IgD-negative memory B cell (primary cell): ENCODE data around the gene FOXP4. TPM values are rescaled to one million over a fixed set of nuclear protein-coding genes. Genes with fewer than 3 reads are reported as not detected.
A peak's percentile ranks its signal among the peaks of the same experiment; 100 is the strongest.

Source experiments
- H3K27ac Mint-ChIP-seq, 3 donors: one replicate each; pipeline ENCODE4 v1.8.0; 2020 to 2022; ENCODE audit warnings: mild to moderate bottlenecking in 3 of 3, mixed read lengths in 3 of 3, moderate library complexity in 1 of 3
- H3K27me3 Mint-ChIP-seq: one replicate; pipeline ENCODE4 v1.8.0; 2021; ENCODE audit warnings: mixed read lengths
- H3K36me3 Mint-ChIP-seq: one replicate; pipeline ENCODE4 v1.8.0; 2020; ENCODE audit warnings: mild to moderate bottlenecking, mixed read lengths
- H3K4me1 Mint-ChIP-seq, 3 donors: one replicate each; pipeline ENCODE4 v1.8.0; 2020 to 2022; ENCODE audit warnings: mixed read lengths in 3 of 3, mild to moderate bottlenecking in 1 of 3
- H3K4me3 Mint-ChIP-seq, 4 donors: one replicate each; pipeline ENCODE4 v1.8.0; 2020 to 2022; ENCODE audit warnings: mild to moderate bottlenecking in 4 of 4, mixed read lengths in 4 of 4, moderate library complexity in 3 of 4
- H3K9me3 Mint-ChIP-seq, 3 donors: one replicate each; pipeline ENCODE4 v1.8.0; 2020 to 2021; ENCODE audit warnings: mixed read lengths in 3 of 3, mild to moderate bottlenecking in 1 of 3
- polyA plus RNA-seq: library from polyadenylated mRNA; unstranded; fragments of 300-500 nt; fragmentation: Illumina TruSeq; gene quantifications from one replicate; pipeline ENCODE4 v1.2.3, GENCODE V29; 2021

Gene FOXP4
- polyA plus RNA-seq, 1 donor from 2014 or later: 2.6 TPM

DNA sequence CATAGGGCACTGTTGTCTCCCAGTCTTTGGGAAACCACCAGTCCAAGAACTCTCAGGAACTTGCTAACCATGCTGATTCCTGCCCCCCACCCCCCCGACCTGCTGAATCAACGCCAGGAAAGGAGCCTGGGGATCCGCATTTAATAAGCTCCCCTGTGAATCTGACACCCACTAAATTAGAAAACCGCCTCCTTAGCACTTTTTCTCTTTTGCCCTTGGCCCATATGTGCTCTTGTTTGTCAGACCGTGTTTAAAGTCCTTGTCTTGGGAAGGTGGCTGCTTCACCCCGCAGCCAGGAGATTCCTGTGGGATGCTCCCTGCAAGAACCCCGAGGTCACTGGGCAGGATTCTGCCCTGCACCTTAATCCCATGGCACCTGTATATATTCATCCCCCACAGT lies 15.7 kb upstream of the FOXP4 start:
- Mint-ChIP-seq H3K9me3 (no peaks in the 10 kb centered on the region), H3K27me3 (no peaks in the 10 kb centered on the region), H3K27ac (peak overlapping the region in 1 of 3 donors; percentile 21), H3K4me3 (no peak overlapping the region), H3K36me3 (no peaks in the 10 kb centered on the region), H3K4me1 (peaks cover 19 to 28% (median 25%) of the 10 kb centered on the region in 3 donors)

GRCh38 chr6:41531016-41531415 lies 15.2 kb upstream of the FOXP4 start:
- Mint-ChIP-seq H3K27me3 (no peaks in the 10 kb centered on the region), H3K27ac (peak overlapping the region in 2 of 3 donors; percentile 21 to 41), H3K9me3 (no peaks in the 10 kb centered on the region), H3K4me1 (peaks cover 19 to 28% (median 25%) of the 10 kb centered on the region in 3 donors), H3K4me3 (peak overlapping the region in 1 of 4 donors; percentile 68), H3K36me3 (no peaks in the 10 kb centered on the region)

DNA sequence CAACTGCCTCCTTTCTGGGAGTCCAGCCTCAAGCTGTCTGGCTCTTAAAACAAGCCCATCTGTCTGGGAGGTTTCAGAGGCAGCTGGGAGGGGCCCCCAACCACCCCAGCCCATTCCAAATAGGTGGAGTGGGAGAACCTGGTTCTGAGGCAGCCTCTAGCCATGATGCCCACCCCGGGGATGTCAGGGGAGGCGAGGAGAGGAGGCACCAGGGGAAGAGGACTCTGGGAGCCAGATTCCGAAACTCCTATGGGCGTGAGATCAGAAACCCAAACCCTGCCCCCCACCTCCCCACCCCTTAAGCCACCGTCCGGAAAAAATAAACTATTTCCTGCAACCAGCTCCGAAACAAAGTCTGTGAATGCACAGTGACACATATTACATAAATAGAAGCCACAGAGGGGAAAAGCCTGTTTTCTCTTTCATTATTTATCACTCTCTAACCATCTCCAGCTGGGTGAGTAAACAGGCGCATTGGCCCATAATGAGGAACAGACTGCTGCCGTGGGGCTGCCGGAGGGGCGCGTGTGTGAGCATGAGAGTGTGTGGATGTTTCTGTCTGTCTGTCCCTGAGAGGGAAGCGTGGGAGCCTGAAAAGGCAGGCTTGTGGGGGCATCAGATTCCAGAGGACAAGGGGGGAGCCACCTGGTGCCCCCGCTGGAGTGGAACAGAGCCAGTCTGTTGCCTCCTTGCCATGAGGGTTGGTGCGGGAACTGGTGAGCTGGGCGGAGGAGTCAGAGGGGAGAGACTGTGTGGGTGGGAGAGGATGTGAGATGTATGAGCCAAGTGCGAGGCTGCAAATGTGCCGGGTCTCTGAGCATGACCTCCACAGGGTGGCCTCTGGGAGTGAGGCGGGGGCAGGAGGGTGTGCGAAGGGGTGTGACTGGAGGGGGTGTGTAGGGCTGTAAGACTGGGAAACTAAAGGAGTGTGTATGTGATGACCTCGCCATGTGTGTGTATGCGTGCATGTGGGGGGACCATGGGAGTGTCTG lies 14.3 kb upstream of the FOXP4 start:
- Mint-ChIP-seq H3K9me3 (no peaks in the 10 kb centered on the region), H3K27me3 (no peaks in the 10 kb centered on the region), H3K4me3 (peak overlapping the region; percentile 45 to 93 (median 70)), H3K27ac (peak overlapping the region; percentile 61 to 94 (median 74)), H3K36me3 (no peaks in the 10 kb centered on the region), H3K4me1 (peaks cover 19 to 28% (median 25%) of the 10 kb centered on the region in 3 donors)

DNA sequence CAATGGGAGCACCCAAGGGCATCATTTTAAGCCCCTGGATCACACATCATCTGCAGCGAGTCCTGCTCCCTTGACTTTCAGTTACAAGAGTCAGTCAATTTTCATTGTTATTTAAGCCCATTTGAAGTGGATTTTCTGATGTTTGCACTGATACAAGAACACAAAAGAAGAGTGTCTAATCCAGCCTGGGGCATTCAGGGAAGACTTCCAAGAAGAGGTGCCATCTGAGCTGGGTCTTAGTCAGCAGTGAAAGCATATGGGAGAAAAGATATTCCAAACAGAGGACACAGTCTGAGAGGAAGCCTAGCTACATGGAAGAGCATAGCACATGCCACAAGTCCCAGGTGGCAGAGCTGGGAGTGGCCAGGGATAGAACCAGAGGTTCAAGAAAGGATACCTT lies 10.4 kb upstream of the FOXP4 start:
- H3K4me3 Mint-ChIP-seq: no peak overlapping the region
- H3K9me3 Mint-ChIP-seq: no peaks in the 10 kb centered on the region
- peaks cover 14 to 19% (median 16%) of the 10 kb centered on the region in 3 donors for H3K4me1 Mint-ChIP-seq
- H3K27ac Mint-ChIP-seq: no peak overlapping the region
- no peaks in the 10 kb centered on the region for H3K36me3 Mint-ChIP-seq
- H3K27me3 Mint-ChIP-seq: no peaks in the 10 kb centered on the region

GRCh38 chr6:41536795-41537758 lies 9.1 kb upstream of the FOXP4 start:
- Mint-ChIP-seq H3K9me3 (no peaks in the 10 kb centered on the region), H3K4me1 (peaks cover 9 to 11% (median 9%) of the 10 kb centered on the region in 3 donors), H3K27me3 (no peaks in the 10 kb centered on the region), H3K4me3 (no peak overlapping the region), H3K27ac (peak overlapping the region in 1 of 3 donors; percentile 47), H3K36me3 (no peaks in the 10 kb centered on the region)

GRCh38 chr6:41538556-41539182 lies 7.5 kb upstream of the FOXP4 start:
- no peaks in the 10 kb centered on the region for H3K27me3 Mint-ChIP-seq
- H3K27ac Mint-ChIP-seq: no peak overlapping the region

DNA sequence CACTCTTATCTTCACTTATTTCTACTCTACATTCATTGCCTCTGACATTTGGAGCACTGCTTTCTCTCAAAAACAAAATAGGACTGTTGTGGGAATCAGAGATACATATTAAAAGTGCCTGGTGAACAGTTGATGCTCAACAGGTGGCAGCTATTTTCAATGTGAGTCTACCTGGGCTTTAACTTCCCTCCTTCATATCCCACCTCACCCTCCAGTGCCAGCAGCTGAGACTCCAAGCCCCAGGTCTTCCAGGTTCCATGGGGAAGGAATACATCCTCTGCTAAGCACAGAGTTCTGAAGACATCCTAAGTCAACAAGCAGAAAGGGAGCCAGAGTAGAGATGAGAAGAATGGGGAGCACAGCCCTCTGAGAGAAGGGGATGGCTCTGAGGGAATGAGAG lies 7.0 kb upstream of the FOXP4 start:
- no peak overlapping the region for H3K27ac Mint-ChIP-seq
- H3K4me1 Mint-ChIP-seq: peaks cover 0 to 5% (median 5%) of the 10 kb centered on the region in 3 donors
- no peak overlapping the region for H3K4me3 Mint-ChIP-seq
- H3K27me3 Mint-ChIP-seq: no peaks in the 10 kb centered on the region
- H3K36me3 Mint-ChIP-seq: no peaks in the 10 kb centered on the region
- no peaks in the 10 kb centered on the region for H3K9me3 Mint-ChIP-seq

More at GRCh38 chr6:41538556-41539182, 7.5 kb upstream of the FOXP4 start:
- H3K36me3 Mint-ChIP-seq: no peaks in the 10 kb centered on the region
- H3K9me3 Mint-ChIP-seq: no peaks in the 10 kb centered on the region
- H3K4me1 Mint-ChIP-seq: peaks cover 0 to 5% (median 5%) of the 10 kb centered on the region in 3 donors
- no peak overlapping the region for H3K4me3 Mint-ChIP-seq

GRCh38 chr6:41541364-41541763 lies 4.8 kb upstream of the FOXP4 start:
- H3K9me3 Mint-ChIP-seq: no peaks in the 10 kb centered on the region
- H3K36me3 Mint-ChIP-seq: no peaks in the 10 kb centered on the region
- peak overlapping the region in 1 of 4 donors; percentile 50 for H3K4me3 Mint-ChIP-seq
- H3K27me3 Mint-ChIP-seq: no peaks in the 10 kb centered on the region
- no peak overlapping the region for H3K27ac Mint-ChIP-seq
- H3K4me1 Mint-ChIP-seq: peaks cover 0 to 14% (median 6%) of the 10 kb centered on the region in 3 donors

GRCh38 chr6:41543087-41543486 lies 3.1 kb upstream of the FOXP4 start:
- H3K9me3 Mint-ChIP-seq: no peaks in the 10 kb centered on the region
- H3K36me3 Mint-ChIP-seq: no peaks in the 10 kb centered on the region
- H3K27ac Mint-ChIP-seq: no peak overlapping the region
- peak overlapping the region in 1 of 4 donors; percentile 51 for H3K4me3 Mint-ChIP-seq
- peaks cover 4% of the 10 kb centered on the region for H3K27me3 Mint-ChIP-seq
- peaks cover 0 to 14% (median 6%) of the 10 kb centered on the region in 3 donors for H3K4me1 Mint-ChIP-seq

DNA sequence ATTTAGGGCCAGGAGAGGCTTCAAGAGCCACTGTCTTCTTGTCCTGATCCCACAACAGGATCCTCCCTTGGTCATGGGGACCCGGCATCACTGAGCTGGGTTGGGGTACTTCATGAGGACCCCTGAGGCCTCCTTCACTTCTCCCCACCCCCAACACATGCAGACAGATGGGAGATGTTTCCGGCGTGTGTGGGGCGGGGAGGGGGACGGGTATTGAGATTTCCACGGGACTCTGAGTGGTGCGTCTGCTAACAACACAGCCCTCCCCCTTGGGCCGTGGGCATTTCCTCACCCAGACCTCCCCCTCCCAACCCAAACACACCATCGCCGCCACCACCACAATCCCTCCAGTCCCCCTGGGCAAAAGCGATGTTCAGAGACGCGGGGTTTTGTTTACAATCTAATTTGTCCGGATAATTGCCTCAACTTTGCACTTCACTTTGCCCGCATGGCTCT lies 906 bp upstream of the FOXP4 start:
- Mint-ChIP-seq H3K4me3 (peak overlapping the region; percentile 51 to 94 (median 90)), H3K27me3 (peaks cover 7% of the 10 kb centered on the region), H3K27ac (peak overlapping the region; percentile 1 to 36 (median 31)), H3K4me1 (peaks cover 9 to 18% (median 15%) of the 10 kb centered on the region in 3 donors), H3K36me3 (no peaks in the 10 kb centered on the region), H3K9me3 (no peaks in the 10 kb centered on the region)

- Mint-ChIP-seq H3K27me3 (peaks cover 7% of the 10 kb centered on the region), H3K36me3 (no peaks in the 10 kb centered on the region), H3K9me3 (no peaks in the 10 kb centered on the region), H3K4me3 (peak overlapping the region in 2 of 4 donors; percentile 51 to 58), H3K27ac (no peak overlapping the region), H3K4me1 (peaks cover 10 to 18% (median 18%) of the 10 kb centered on the region in 3 donors)
Observed at GRCh38 chr6:41546475-41546865, 289 bp downstream of the FOXP4 start.

DNA sequence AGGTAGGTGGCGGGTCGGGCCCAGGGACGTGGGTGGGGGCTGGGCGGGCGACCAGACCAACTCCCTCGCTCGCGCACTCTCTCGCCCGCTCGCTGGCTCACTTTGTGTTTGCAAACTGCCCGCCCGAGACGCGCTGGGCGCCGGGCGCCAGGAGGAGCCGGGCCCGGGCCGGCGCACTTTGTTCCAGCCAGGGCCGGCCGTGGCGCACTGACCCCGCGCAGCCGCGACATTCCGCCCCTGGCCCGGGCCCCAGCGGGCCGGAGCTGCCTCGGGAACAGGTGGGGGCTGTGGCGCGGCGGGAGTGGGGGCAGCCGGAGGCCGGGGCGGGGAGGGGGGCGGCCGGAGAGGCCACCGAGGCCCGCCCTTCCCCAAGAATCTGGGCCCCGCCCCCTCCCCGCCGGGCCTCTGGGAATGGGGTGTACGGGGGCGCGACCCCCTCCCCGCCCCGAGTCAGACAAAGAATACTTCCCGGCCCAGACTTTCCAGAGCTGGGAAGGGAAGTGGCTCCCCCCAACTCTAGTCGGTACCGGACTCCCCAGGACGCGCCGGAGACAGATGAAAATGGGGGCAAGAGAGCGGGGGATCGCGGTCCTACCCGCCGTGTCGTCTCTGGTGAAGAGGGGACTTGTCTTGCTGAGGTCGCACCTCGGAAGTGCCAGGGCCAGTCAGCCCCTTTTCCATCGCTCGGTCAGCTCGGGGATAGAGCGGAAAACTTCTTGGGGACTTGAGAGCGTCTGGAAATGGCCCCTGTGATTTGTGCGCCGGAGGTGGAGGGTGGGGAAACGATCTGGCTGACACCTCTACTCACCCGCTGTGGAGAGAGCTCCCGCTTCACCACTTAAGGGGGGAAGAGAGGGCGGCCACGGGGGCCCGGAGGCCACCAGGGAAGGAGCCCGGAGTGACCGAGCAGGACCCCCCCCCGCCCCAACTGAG lies 951 bp downstream of the FOXP4 start:
- Mint-ChIP-seq H3K27ac (peak overlapping the region; percentile 13 to 91 (median 61)), H3K27me3 (peaks cover 7% of the 10 kb centered on the region), H3K36me3 (no peaks in the 10 kb centered on the region), H3K4me1 (peaks cover 10 to 22% (median 20%) of the 10 kb centered on the region in 3 donors), H3K4me3 (peak overlapping the region; percentile 80 to 98 (median 96)), H3K9me3 (no peaks in the 10 kb centered on the region)

- Mint-ChIP-seq H3K9me3 (no peaks in the 10 kb centered on the region), H3K36me3 (no peaks in the 10 kb centered on the region), H3K27ac (peak overlapping the region in 2 of 3 donors; percentile 61 to 91), H3K4me1 (peaks cover 10 to 22% (median 20%) of the 10 kb centered on the region in 3 donors), H3K27me3 (peaks cover 7% of the 10 kb centered on the region), H3K4me3 (peak overlapping the region; percentile 80 to 98 (median 96))
Observed at GRCh38 chr6:41547799-41548097, 1.6 kb downstream of the FOXP4 start.
